ENCODE results near the gene PMEPA1.

PMEPA1 gene

GRCh38 chr20:57676589-57677583, 32.9 kb downstream of the PMEPA1 start:
- DNase-seq (ENCODE audit: low read depth in 3 of 3) = no peak

GRCh38 chr20:57675773-57676172, 34.0 kb downstream of the PMEPA1 start:
- DNase-seq (ENCODE audit: low read depth in 3 of 3) = no peak

DNA sequence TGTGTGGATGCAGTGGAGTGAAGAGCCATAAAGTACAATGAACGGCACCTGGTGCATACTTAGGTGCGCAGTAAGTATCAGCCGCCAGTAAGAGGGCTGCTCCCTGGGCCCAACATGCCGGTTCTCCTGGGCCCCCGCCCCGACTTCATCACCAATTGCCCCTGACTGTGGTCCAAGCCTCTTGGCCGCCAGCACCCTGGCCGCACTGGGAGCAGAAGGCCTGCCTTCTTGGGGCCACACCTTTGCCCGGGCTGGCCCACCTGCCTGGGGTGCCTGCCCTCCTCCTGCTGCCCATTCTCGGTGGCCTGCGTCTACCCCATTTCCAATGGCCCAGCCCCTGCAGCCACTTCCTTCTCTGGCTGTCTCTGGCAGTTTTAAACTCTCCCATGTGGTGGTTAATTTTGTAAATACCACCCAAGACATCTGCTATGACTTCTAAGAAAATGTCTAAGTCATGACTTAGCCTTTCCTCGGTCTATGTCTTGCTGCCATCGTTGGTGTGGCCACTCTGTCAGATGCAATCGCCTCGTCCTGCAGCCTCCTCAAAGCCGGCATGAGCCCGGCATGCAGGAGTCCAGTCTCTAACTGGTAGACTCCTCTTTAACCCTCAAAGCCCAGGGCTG, 36.8 kb downstream of the PMEPA1 start:
- no peak for DNase-seq (ENCODE audit: low read depth in 3 of 3)

DNA sequence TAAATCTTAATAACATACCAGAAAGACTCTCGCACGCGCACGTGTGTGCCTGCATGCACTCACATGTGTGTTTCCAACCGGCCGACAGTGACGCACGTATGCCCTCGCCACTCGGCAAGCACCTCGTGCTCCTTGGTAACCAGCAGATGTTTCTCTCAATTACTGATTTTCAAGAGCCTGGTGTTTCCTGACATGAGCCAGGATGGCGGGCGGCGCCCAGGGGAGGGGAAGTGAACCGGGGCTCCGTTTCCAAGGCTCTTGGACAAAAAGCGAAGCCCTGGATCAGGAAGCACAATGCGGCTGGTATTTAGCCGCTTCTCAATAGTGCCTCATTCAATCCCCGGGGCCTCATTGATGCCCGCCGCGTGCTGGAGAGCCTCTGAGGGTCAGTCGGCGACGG, 37.7 kb downstream of the PMEPA1 start:
- DNase-seq (ENCODE audit: low read depth in 3 of 3) = no peak

- no peak for DNase-seq (ENCODE audit: low read depth in 3 of 3)
Measured at GRCh38 chr20:57671662-57672061, 38.2 kb downstream of the PMEPA1 start.

GRCh38 chr20:57671072-57671391, 38.8 kb downstream of the PMEPA1 start:
- DNase-seq (ENCODE audit: low read depth in 3 of 3) = no peak

DNA sequence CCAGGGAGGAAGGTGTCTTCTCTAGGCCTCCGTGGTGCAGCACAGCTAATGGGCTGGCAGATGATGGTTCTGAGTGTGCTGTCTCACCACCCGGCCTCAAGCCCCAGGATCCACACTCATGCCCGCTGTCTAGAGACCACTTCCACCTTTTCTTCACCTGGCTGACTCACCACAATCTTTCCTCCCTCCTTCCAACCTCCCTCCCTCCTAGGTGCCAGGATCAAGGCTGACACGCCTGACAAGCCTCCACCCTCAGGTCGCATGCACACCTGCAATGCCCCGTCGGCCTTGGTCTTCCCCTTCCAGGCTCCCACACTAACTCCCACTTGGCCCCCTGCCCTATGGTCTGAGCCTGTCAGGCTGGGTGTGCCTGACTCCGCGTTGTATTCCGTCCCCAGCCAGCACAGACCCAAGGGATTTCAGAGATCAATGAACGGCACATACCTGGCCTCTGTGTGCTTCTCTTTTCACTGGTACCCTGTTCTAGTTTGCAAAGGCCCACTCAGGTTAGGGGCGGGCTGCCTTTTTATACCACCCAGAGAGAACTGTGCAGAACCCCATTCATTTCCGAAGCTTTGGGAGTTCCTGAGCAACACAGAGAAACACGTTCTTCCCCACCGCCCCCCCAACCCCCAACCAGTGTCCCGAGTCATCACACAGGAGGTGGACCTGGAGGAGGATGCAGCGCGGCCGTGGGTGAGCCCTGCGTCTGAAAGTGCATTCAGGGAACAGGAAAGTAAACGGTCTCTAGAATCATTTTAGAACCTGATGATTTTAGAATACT, 39.3 kb downstream of the PMEPA1 start:
- no peak for DNase-seq (ENCODE audit: low read depth in 3 of 3)

- DNase-seq (ENCODE audit: low read depth in 3 of 3) = no peak
Measured at GRCh38 chr20:57669632-57670031, 40.2 kb downstream of the PMEPA1 start.

DNA sequence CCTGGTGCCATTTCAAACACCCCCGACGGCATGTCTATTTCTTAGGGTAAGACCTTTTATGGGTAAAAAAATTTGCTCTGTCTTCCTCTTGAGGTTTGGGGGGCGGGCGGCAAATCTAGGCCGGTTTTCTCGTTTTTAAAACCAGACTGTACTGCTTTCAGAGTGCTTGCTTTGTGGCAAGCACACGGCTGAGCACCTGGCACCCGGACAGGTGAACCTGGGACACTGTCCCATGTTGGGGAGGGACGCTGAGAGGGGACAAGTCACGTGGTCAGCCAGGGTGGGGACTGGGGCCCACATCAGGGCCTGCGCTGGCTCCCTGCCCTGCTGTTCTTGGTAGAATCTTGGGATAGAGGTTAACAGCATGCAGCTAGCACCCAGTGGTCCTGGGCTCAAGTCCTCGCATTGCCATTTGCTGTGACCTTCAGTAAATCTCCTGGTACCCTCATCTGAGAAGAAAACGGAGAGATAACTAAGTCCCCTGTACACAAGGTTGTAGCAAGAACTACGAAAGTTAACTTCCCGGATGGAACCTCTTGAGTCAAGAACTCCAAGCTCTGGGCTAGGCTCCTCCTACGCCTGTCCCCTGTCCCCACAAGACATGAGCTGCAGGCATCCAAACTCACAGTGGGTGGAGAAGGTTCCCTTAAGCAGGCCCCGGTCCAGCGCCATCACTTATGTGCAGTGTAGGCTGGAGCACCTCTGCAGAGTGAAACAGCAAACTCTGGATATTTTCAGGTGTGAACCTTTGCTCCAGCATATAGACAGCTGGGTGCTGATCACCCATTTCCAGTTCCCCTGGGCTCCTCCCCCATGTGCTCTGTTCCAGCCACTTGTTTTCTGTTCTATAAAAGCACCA, 41.7 kb downstream of the PMEPA1 start:
- no peak for DNase-seq (ENCODE audit: low read depth in 3 of 3)

GRCh38 chr20:57667388-57667787, 42.4 kb downstream of the PMEPA1 start:
- no peak for DNase-seq (ENCODE audit: low read depth in 3 of 3)

DNA sequence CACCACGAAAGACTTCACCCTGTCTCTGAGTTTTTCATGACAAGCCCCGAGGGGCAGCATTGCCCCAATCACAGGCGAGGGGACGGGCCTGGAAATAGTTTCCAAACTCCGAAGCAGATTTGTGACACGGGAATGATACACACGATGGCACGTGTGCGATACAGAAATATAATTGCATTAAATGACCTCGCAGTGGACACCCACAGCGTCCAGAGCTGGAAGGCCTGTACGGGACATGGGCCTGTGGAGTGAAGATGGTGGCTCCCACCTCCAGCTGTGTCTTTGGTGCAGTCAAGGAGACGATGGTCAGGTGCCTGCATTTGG, 43.0 kb downstream of the PMEPA1 start:
- no peak for DNase-seq (ENCODE audit: low read depth in 3 of 3)

- no peak for DNase-seq (ENCODE audit: low read depth in 3 of 3)
Measured at GRCh38 chr20:57666106-57666833, 43.5 kb downstream of the PMEPA1 start.

DNA sequence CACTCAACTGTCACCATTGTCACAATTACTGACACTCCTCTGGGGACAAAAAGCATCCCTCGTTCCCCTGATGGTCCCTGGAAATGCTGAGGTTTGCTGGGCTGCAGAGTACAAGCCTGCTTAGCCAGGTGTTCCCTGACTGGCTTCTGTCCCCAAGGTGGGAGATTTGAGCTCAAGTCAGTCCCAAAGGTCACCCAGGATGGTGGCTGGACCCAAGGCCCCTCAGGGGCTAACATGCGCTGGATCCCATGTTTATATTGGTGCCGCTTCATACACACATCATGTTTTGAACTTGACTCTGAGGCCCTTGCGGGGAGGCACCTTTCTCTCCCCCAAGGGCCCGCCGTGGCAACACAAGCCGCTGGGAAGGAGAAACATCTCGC, 44.2 kb downstream of the PMEPA1 start:
- DNase-seq (ENCODE audit: low read depth in 3 of 3) = no peak

DNA sequence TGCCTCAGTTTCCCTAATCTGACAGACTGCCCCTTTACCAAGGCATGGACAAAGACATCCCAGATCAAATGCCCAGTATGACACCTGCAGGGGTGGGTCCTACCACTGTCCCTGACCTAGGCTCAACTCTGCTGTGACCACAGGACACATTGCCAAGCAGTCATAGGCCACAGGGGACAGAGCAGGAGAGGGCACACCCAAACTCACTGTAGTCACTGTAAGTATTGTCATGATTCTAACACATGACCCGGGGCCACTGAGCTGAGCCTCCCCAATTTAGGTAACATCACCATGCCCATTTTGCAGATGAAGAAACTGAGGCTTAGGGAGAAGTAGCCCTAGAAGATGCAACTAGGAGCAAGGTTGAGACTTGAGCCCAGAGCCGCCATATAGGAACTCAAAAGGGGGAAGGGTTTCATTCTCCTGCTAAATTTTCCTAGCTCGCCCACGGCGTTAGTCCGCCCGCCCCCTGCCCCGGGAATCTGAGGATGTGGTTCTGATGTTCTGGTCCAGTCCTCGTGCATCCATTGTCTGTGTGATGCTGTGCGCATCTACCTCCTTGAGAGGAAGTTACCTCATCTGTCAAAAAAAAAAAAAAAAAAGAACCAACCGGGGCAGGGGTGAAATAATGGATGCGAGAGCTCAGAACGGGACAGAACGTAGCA, 44.8 kb downstream of the PMEPA1 start:
- DNase-seq (ENCODE audit: low read depth in 3 of 3) = no peak

DNA sequence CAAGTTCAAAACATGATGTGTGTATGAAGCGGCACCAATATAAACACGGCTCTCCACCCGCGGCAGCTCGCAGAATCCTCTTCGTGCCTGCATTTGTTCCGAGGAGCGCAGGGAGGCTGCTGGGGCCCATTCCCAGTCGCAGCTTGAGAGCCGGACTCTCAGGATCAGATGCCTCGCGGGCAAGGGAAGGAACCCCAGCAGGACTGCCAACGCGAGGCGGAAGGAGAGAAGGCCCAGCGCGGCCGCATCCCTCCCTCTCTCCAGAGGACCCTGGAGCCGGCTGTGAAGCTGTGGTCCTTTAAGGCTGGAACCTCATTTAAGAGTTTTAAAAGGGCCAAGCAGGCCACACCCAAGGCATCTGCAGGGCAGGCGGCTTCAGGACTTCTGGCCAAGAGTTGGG, 45.3 kb downstream of the PMEPA1 start:
- no peak for DNase-seq (ENCODE audit: low read depth in 3 of 3)

DNA sequence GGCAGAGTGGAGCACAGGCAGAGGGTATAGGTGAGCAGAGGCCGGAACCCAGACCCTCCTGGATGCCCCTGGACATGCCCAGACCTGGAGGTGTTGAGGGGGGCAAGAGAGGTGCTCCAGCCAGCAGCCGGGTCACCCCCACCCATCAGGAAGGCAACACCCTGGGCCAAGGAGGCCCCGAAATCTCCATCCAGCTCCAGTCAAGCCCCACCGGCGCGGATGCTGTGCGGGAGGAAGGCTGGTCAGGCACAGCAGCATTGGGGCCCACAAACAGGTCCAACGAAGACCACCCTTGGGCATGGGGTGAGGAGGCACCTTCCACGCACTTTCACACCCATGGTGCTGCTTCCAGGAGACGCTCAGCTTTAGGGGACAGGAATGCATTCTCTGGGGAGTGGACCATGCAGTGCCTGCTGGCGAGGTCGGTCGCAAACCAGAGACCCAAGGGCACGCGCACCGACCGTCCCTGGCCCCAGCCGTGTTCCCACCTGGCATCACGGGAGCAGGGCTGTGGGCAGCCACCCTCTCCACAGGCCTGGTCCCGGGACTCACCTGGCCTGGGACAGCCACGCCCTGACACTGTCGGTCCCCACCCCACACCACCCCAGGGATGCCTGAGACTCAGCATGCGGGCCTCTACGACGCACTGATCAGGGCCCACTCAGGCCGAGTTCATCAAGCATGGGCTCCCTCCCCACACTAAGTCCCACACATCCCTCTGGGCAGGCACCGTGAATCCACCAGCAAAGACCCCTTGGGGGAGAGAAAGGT, 45.9 kb downstream of the PMEPA1 start:
- no peak for DNase-seq (ENCODE audit: low read depth in 3 of 3)

GRCh38 chr20:57663241-57663640, 46.6 kb downstream of the PMEPA1 start:
- DNase-seq (ENCODE audit: low read depth in 3 of 3) = no peak

DNA sequence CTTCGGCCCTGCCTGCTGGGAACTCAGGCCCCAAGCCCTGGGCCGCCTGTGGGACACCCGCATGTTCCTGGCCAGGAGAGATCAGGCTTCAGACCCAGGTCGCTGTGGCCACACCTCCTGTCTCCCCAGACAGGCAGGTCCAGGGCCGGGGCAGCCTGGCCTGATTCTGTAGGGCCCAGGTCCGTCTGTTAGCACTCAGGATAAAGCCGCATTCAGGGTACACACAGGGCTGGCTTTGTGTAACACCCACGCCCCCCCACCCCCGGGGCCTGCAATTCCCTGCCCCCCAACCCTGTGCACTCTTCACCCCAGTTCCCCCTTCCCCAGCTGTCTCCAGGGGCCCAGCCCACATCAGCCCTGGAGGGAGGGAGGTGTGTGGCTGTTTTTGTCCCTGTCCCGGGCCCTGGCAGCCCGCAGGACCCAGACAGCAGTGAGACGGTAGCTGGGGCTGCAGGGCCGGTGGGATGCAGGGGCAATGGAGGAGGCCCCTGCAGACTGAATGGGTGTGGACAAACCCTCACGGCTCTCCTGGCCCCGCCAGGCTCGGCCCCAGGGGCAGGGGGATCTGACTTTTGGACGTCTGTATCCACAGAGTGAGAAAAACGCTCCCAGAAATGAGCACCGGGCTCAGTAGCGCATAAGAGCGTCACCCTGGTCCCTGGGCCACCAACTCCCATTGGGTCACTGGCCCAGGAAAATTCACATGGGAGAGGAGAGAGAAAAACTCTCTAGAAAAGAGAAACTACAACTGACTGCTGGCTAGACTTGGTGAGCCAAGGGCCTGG, 47.2 kb downstream of the PMEPA1 start:
- DNase-seq (ENCODE audit: low read depth in 3 of 3) = no peak
